Stomach smooth muscle (tissue), 2 donors: ENCODE results near the gene FAM199X.
A peak's percentile ranks its signal among the peaks of the same experiment; 100 is the strongest.

ENCODE experiments used
- H3K27ac ChIP-seq: one replicate; pipeline ENCODE4 v1.7.0; 2013; ENCODE audit warnings: mild to moderate bottlenecking, low read length, inconsistent platforms
- H3K27me3 ChIP-seq, 2 donors: one replicate each; pipeline ENCODE4 v1.7.0; 2013; ENCODE audit warnings: low read length in 2 of 2; ENCODE audit not compliant: insufficient read depth in 2 of 2, control insufficient read depth in 1 of 2
- H3K36me3 ChIP-seq, 2 donors: one replicate each; pipeline ENCODE4 v1.7.0; 2013; ENCODE audit warnings: low read length in 2 of 2; ENCODE audit not compliant: control insufficient read depth in 2 of 2, insufficient read depth in 2 of 2
- H3K4me1 ChIP-seq: one replicate; pipeline ENCODE4 v1.7.0; 2013; ENCODE audit warnings: low read length; ENCODE audit not compliant: control insufficient read depth, insufficient read depth
- H3K4me3 ChIP-seq, 2 donors: one replicate each; pipeline ENCODE4 v1.7.0; 2013; ENCODE audit warnings: low read length in 2 of 2
- H3K9ac ChIP-seq, 2 donors: one replicate each; pipeline ENCODE4 v1.7.0; 2013; ENCODE audit warnings: low read length in 2 of 2, mild to moderate bottlenecking in 1 of 2
- H3K9me3 ChIP-seq, 2 donors: one replicate each; pipeline ENCODE4 v1.7.0; 2013; ENCODE audit warnings: low read length in 2 of 2; ENCODE audit not compliant: control insufficient read depth in 2 of 2
- donor health status: healthy.
- donor health status: Pancreatic carcinoma.

The FAM199X gene

GRCh38 chrX:104165894-104166734 is at the start of gene FAM199X:
Gene FAM199X, plus strand, starts transcription at chrX:104166453. Its CDS starts 333 bp downstream, at chrX:104166786.
- H3K4me1 ChIP-seq, result peaks cover 2% of the 10 kb centered on the region
- H3K27me3 ChIP-seq, result no peaks in the 10 kb centered on the region
- H3K9me3 ChIP-seq, result no peaks in the 10 kb centered on the region
- H3K9ac ChIP-seq, result peak within 1 kb of the TSS; percentile 63 to 73
- no peaks in the 10 kb centered on the region for H3K36me3 ChIP-seq
- H3K27ac ChIP-seq, result peak within 1 kb of the TSS; percentile 63
- peak within 1 kb of the TSS; percentile 74 to 78 for H3K4me3 ChIP-seq

DNA sequence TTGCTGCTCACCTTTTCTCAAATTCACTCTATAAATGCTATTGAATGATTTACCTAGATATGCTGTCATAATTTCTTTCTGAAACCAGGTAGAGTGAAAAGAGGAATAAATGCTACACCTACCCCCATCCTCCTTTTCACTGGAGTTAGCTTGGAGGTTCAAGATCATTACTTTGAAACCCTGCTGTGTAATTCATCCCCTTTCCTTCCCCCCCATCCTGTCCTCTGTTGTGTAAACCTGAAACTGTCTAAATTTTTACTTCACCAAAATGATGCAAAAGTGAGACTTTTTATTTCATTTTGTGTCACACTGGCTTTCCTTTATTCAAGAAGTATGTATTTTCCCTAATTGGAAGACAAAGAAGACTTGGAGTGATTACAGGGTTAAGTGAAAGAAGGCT is 48.5 kb upstream of the FAM199X start:
- H3K4me1 ChIP-seq, result no peaks in the 10 kb centered on the region
- no peaks in the 10 kb centered on the region for H3K36me3 ChIP-seq
- H3K27me3 ChIP-seq, result peaks cover 0 to 9% of the 10 kb centered on the region in 2 donors
- no peaks in the 10 kb centered on the region for H3K9me3 ChIP-seq
- H3K9ac ChIP-seq, result no peak overlapping the region
- no peak overlapping the region for H3K4me3 ChIP-seq
- H3K27ac ChIP-seq, result no peak overlapping the region

DNA sequence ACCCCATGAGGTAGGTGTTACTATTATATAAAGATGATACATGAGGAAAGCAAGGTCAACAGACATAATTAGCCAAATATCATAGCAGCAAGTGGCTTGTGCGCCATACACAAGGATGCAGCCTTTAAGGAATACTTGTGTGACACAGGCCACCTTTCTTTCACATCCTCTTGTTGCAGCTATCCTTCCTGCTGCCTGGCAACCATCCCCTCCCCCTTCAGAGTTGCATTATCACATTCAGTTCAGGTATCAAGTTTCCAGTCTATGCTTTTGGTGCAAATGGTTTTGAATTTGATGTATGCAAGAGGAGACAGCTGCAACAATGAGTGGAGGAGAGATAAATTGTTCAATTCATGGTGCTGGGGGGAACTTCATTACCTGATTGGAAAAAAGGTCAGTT is 47.5 kb upstream of the FAM199X start:
- Histone ChIP-seq H3K4me3 (no peak overlapping the region), H3K27ac (no peak overlapping the region), H3K9ac (no peak overlapping the region), H3K36me3 (no peaks in the 10 kb centered on the region), H3K27me3 (peaks cover 0 to 9% of the 10 kb centered on the region in 2 donors), H3K4me1 (no peaks in the 10 kb centered on the region), H3K9me3 (no peaks in the 10 kb centered on the region)

- no peak overlapping the region for H3K9ac ChIP-seq
- H3K4me1 ChIP-seq, result no peaks in the 10 kb centered on the region
- H3K36me3 ChIP-seq, result no peaks in the 10 kb centered on the region
- H3K27me3 ChIP-seq, result no peaks in the 10 kb centered on the region
- H3K27ac ChIP-seq, result no peak overlapping the region
- H3K9me3 ChIP-seq, result no peaks in the 10 kb centered on the region
- no peak overlapping the region for H3K4me3 ChIP-seq
Measured at GRCh38 chrX:104122829-104123228, 43.4 kb upstream of the FAM199X start.

- peaks cover 0 to 6% of the 10 kb centered on the region in 2 donors for H3K36me3 ChIP-seq
Measured at GRCh38 chrX:104126856-104127255, 39.4 kb upstream of the FAM199X start.

DNA sequence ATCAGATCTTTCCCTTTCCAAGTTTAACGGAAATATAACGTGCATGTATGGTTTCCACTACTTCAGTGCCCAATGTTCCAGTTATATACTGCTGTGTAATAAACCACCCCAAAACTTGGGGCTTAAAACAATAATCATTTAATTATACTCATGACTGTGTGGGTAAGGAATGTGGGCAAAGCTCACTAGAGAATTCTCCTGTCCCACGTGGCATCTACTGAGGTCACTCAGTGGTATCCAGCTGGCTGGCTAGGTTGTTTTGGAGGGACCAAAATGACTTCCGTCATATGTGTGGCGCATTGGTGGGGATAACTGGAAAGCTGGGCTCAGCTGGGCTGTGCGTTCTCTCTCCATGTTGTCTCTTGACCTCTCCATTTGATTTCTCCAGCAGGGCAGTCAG is 35.4 kb upstream of the FAM199X start:
- Histone ChIP-seq H3K9ac (no peak overlapping the region), H3K4me1 (no peaks in the 10 kb centered on the region), H3K4me3 (no peak overlapping the region), H3K9me3 (no peaks in the 10 kb centered on the region), H3K27me3 (peaks cover 0 to 16% of the 10 kb centered on the region in 2 donors), H3K27ac (no peak overlapping the region), H3K36me3 (peaks cover 0 to 6% of the 10 kb centered on the region in 2 donors)

More at GRCh38 chrX:104126856-104127255, 39.4 kb upstream of the FAM199X start:
- no peak overlapping the region for H3K9ac ChIP-seq
- no peaks in the 10 kb centered on the region for H3K9me3 ChIP-seq
- no peak overlapping the region for H3K4me3 ChIP-seq
- H3K4me1 ChIP-seq, result no peaks in the 10 kb centered on the region
- no peak overlapping the region for H3K27ac ChIP-seq
- peaks cover 0 to 4% of the 10 kb centered on the region in 2 donors for H3K27me3 ChIP-seq

- H3K9me3 ChIP-seq, result no peaks in the 10 kb centered on the region
- no peaks in the 10 kb centered on the region for H3K4me1 ChIP-seq
- no peak overlapping the region for H3K9ac ChIP-seq
- H3K4me3 ChIP-seq, result no peak overlapping the region
- no peak overlapping the region for H3K27ac ChIP-seq
- peaks cover 0 to 22% of the 10 kb centered on the region in 2 donors for H3K27me3 ChIP-seq
- peaks cover 0 to 6% of the 10 kb centered on the region in 2 donors for H3K36me3 ChIP-seq
Measured at GRCh38 chrX:104134583-104135261, 31.5 kb upstream of the FAM199X start.

DNA sequence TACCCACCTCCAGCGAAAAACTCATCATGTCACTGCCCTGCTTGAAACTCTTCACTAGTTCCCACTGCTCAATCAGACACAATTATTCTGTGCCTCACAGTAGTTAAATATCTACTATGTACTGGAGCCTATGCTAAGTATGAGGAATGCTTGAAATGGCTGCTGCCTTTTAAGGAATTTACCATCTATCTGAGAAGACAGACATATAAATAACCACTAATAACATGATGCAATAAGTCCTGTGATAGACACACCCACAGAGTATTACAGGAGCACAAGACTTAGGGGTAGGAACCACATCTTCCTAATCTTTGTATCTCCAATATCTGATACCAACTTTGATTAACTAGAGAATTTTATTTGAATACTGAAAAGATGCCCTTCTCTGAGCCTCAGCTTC is 30.6 kb upstream of the FAM199X start:
- no peaks in the 10 kb centered on the region for H3K9me3 ChIP-seq
- no peaks in the 10 kb centered on the region for H3K36me3 ChIP-seq
- H3K4me1 ChIP-seq, result no peaks in the 10 kb centered on the region
- H3K27ac ChIP-seq, result no peak overlapping the region
- no peak overlapping the region for H3K4me3 ChIP-seq
- peaks cover 0 to 21% of the 10 kb centered on the region in 2 donors for H3K27me3 ChIP-seq
- no peak overlapping the region for H3K9ac ChIP-seq

GRCh38 chrX:104136241-104137019 is 29.8 kb upstream of the FAM199X start:
- peak overlapping the region; percentile 76 to 78 for H3K4me3 ChIP-seq
- peak overlapping the region; percentile 72 to 79 for H3K9ac ChIP-seq
- peaks cover 0 to 19% of the 10 kb centered on the region in 2 donors for H3K27me3 ChIP-seq
- H3K36me3 ChIP-seq, result no peaks in the 10 kb centered on the region
- peak overlapping the region; percentile 80 for H3K27ac ChIP-seq
- H3K4me1 ChIP-seq, result no peaks in the 10 kb centered on the region
- H3K9me3 ChIP-seq, result no peaks in the 10 kb centered on the region

- Histone ChIP-seq H3K27me3 (peaks cover 0 to 19% of the 10 kb centered on the region in 2 donors), H3K4me3 (no peak overlapping the region)
Measured at GRCh38 chrX:104137496-104137895, 28.8 kb upstream of the FAM199X start.

More at GRCh38 chrX:104137496-104137895, 28.8 kb upstream of the FAM199X start:
- Histone ChIP-seq H3K27ac (no peak overlapping the region), H3K9ac (no peak overlapping the region), H3K9me3 (no peaks in the 10 kb centered on the region), H3K36me3 (no peaks in the 10 kb centered on the region), H3K4me1 (no peaks in the 10 kb centered on the region)
